ENCODE data around the gene TMEM179B.
"Not testable (repeated sequence)": the region's sequence is repeated elsewhere in the genome, so short reads cannot be mapped to it uniquely, and the experiment has no call there.

TMEM179B gene, protein sequence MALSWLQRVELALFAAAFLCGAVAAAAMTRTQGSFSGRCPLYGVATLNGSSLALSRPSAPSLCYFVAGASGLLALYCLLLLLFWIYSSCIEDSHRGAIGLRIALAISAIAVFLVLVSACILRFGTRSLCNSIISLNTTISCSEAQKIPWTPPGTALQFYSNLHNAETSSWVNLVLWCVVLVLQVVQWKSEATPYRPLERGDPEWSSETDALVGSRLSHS

GRCh38 chr11:62787005-62787759 lies at the start of gene TMEM179B:
Gene TMEM179B, plus strand, starts transcription at chr11:62787402. Its CDS starts 30 bp downstream, at chr11:62787432.
- peak; percentile 98 for DNase-seq

DNA sequence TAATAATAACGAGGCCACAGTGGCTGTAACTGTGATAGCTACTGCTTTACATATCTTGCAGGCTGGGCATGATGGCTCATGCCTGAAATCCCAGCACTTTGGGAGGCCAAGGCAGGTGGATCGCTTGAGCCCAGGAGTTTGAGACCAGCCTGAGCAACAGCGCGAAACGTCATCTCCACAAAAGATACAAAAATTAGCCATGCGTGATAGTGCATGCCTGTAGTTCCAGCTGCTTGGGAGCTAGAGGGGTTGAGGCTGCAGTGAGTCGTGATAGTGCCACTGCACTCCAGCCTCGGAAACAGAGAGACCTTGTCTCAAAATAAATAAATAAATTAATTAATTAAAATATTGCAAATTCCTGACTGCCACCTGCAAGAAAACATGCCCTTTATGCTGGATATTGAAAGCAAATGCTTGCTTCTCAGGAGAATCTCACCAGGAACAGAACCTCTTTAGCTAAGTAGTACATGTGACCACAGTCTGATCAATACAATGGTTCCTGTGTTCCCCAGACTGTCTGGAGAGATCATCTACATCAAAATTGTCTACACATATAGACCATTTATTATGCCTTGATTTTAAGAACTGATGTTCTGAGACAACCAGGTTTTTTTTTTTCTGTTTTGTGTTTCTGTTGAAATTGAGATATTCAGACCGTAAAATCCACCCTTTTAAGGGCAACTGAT lies 39.6 kb upstream of the TMEM179B start:
- no peak for DNase-seq

DNA sequence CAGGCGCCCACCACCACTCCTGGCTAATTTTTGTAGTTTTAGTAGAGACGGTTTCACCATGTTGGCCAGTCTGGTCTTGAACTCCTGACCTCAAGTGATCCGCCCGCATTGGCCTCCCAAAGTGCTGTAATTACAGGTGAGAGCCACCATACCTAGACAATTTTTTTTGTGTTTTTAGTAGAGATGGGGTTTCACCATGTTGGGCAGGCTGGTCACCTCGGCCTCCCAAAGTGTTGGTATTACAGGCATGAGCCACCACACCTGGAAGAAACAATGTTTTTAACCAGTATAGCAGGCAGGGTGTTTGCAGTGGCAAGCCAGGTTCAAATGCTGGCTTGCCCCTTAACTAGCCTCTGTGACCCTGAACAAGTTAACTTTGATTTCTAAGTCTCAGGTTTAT lies 37.3 kb upstream of the TMEM179B start:
- DNase-seq = not testable (repeated sequence)

GRCh38 chr11:62752177-62752785 lies 34.9 kb upstream of the TMEM179B start:
- DNase-seq = no peak

- DNase-seq = no peak
These were observed 34.0 kb upstream of the TMEM179B start for GRCh38 chr11:62752994-62753735.

DNA sequence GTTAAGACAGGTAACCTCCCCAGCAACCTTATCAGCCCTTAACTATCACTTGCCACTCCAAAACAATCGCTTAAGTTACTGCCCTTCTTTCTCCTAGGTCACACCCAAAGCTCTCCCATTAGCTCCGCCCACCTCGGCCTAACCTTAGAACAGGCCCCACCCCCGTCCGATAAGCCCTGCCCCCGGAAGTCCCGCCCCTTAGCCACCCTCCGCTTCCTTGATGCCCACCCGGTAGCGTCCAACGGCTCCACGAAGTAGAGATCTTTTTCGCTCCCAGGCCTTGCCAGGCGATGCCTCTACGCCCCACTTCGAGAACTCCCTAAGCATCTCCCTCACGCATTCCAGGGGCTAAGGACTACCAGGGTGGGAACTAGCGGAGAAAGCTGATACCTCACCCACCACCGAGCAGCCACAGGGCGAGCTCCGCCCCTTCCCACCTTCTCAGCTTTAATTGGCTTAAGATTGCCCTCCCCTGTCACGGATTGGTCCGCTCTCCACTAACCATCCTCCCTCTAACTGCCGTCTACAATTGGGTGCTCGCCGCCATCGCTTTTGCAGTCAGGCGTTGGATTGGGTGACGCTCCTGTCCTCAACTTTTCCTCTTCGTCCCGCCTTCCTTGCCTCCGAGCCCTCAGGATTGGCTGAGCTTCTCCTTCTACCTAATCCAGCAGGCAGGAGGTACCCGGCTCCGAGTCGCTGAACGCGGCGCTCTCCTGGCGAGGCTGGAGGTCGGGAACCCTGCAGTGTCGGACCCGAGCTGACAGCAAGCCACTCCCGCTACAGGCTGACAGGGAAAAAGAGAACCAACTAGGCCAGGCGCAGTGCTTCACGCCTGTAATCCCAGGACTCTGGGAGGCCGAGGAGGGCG lies 33.2 kb upstream of the TMEM179B start, which contains the start of gene ZBTB3:
Gene ZBTB3 (minus strand): TSS at position 425 of the 868 bp plus-strand sequence. CDS start 496 bp downstream, outside the sequence.
- peak; percentile 97 for DNase-seq

- no peak for DNase-seq
These were observed 32.1 kb upstream of the TMEM179B start for GRCh38 chr11:62755086-62755615.

DNA sequence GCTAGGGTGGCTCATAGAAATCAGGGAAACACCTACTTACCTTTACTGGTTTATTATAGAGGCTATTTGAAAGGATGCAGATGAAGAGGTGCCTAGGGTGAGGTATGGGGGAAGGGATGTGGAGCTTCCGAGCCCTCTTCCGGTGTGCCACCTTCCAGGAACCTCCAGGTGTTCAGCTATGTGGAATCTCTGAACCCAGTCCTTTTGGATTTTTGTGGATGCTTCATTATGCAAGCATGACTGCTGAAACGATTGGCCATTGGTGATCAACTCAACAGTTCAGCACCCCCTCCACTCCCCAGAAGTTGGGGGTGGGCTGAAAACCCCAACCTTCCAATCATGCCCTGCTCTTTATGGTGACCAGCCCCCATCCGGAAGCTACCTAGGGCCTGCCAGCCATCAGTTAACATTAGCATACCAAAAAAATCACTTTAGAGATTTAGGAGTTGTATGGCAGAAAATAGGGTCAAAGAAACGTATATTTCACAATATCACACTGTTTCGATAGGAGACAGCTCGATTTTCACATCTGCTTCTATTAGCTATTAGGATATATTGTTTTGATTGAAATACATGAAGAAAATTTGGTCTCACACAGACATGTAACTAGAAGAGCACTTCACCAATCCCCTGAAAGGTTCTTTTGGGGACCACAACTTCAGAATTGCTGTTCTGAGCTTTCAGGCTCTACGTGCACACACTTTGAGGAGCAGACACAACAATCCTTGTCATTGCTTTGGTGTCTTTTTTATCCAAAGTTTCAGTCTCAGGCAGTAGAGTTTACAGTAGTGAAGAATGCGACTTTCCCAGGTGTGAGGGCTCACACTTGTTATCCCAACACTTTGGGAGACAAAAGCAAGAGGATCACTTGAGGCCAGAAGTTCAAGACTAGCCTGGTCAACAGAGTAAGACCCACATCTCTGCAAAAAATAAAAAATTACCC lies 29.1 kb upstream of the TMEM179B start:
- no peak for DNase-seq

GRCh38 chr11:62760867-62761227 lies 26.4 kb upstream of the TMEM179B start:
- not testable (repeated sequence) for DNase-seq

DNA sequence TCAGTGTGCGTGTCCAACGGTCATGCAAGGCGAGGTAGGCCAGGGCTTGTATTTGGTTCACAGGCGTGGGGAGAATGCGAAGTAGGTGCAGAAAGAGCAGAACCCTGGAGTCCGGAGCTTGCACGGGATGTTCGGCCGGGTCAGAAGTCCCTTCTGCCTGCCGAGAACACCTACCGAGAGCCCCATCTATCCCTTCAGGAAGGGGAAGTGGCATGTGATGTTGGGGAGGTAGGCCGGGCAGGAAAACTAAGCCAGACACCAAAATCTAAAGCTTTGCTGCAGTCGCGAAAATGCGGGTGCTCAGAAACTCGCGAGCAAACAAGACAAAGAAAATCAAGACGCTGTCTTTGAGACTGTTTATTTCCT lies 16.4 kb upstream of the TMEM179B start:
- DNase-seq = no peak

DNA sequence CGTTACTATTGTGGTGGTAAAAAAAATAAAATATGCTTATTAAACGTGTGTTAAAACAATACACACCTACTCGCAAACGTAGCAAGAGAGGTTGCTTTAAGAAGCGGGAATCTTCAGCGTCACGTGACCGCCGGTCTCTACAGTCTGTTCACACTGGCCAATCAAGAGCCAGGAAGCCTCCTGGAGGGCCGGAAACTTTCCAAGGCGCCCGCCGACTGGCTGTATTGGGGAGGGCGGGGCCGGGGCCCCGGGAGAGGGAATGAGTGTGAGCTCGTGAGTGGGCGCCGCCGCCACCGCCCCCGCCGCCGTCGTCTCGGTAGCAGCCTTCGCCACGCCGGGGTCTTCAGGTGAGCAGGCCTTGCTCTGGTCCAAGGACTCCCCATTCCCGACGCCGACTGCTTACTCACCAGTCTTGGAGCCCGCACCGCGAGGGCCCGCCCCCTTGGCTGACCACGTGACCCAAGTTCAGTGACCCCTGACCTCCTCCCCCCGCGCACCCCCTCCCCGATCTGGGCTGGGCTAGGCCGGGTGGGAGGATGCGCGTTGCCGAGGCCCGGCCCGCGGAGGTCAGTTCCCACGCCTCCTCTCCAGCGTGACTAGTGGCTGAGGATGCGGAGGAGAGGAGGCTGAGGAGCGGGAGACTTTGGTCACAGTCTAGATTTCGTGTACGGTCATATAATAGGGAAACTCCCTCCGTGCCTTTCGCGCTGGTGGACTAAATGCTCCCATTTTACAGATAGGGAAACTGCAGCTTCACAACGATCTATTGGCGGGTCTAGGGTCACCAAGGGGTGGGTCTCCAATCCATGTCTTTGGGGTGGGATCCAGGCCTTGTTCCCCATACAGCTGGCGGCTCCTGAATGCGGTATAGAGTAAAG lies 15.8 kb upstream of the TMEM179B start, which contains the start of gene TAF6L:
Gene TAF6L (plus strand): TSS at position 253 of the 878 bp plus-strand sequence. CDS start 4,388 bp downstream, outside the sequence.
- peak; percentile 96 for DNase-seq

- DNase-seq = no peak
These were observed 12.8 kb upstream of the TMEM179B start for GRCh38 chr11:62774407-62774806.

DNA sequence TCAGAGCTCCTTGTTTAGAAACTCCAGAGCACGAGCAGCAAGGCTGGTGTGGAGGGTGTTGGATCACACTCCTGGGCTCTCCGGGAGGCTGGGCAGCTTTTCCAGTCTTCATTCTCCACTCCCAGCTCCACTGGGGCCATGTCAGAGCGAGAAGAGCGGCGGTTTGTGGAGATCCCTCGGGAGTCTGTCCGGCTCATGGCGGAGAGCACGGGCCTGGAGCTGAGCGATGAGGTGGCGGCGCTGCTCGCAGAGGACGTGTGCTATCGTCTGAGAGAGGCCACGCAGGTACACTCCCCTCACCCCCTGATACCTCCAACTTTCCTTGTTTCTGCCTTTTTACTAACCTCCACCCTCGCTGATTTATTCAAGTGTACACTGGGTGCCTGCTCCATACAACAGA lies 11.6 kb upstream of the TMEM179B start:
- no peak for DNase-seq

DNA sequence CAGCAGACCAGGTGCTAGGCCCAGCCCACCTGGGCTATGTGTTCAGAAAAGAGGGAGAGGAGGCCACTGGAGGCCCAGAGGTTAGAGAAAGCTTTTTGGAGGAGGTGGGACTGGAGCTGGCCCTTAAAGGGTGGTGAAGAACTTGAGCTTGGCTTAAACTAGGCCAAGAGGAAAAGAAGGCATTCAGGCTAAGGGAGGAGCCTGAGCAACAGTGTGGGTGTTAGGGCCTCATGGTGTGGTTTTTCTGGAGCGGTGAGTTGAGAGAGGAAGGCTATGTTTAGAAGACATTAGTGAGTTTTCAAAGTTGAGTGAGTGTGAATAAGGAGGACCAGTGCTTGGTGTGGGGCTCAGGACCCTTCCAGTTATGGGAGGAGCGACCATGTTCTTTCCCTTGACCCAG lies 9.8 kb upstream of the TMEM179B start:
- DNase-seq = no peak

DNA sequence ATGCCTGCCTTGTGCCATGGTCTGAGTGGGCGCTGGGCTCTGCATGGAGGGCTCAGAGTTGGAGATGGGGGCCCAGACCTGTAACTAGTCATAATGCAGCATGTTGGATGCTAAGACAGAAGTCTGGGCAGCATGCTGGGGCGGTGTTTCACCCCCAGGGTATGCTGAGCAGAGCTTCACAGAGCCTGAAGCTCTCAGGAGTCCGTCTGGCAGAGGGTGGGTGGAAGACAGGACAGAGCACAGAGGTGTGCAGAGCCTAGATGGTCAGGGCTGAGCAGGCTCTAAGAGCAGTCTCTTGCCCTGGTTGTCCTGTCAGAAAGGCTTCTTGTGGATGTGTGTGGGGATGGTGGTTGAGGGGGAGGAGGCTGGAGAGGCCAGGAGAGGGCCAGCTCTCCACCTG lies 8.8 kb upstream of the TMEM179B start:
- no peak for DNase-seq

DNA sequence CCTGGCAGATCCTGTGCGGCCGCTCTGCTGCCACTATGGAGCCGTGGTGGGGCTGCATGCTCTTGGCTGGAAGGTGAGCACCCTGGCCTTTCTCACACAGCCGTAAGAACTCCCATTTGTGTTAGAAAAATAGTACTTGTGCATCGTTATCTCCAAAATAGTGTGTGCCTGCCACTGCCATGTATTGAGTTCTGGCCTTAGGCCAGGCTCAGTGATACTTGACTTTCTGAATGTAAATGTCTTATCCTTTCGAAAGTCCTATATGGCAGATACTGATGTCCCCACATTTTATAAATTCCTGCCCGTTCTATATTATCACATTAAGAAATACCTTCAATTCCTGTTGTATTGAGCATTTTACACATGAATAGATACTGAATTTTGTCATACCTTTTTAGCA lies 4.4 kb upstream of the TMEM179B start:
- no peak for DNase-seq

DNA sequence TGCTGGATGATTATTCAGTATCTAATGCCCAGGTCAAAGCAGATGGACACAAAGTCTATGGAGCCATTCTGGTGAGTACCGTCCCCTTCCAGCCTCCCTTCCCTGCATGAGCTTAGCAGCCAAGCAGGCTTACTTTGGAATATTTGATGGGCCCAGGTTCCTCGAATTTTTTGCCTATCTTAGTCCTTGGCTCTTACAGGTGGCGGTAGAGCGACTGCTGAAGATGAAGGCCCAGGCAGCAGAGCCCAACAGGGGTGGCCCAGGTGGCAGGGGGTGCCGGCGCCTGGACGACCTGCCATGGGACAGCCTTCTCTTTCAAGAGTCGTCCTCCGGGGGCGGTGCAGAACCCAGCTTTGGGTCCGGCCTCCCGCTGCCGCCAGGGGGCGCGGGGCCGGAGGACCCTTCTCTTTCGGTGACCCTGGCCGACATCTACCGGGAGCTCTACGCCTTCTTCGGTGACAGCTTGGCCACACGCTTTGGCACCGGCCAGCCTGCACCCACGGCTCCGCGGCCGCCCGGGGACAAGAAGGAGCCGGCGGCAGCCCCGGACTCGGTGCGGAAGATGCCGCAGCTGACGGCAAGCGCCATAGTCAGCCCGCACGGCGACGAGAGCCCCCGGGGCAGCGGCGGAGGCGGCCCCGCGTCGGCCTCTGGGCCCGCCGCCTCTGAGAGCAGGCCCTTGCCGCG lies 741 bp upstream of the TMEM179B start:
- peak; percentile 77 for DNase-seq

- DNase-seq = no peak
These were observed 1.8 kb downstream of the TMEM179B start for GRCh38 chr11:62788991-62789390.
